GM12875 (cell line): ENCODE results near the gene VPS8.

Experiments used
- H3K4me3 ChIP-seq: one replicate; pipeline ENCODE4 v1.5.1; 2011; ENCODE audit warnings: low read depth, low read length, control low read depth
- TF ChIP-seq, protein P1 (sequence below): IDR thresholded peaks from 2 replicates; pipeline ENCODE4 v1.5.1; 2011; ENCODE audit warnings: low read depth, mild to moderate bottlenecking, control low read depth, inconsistent platforms, low read length, moderate library complexity, borderline replicate concordance; ENCODE audit not compliant: insufficient read depth

Gene VPS8

DNA sequence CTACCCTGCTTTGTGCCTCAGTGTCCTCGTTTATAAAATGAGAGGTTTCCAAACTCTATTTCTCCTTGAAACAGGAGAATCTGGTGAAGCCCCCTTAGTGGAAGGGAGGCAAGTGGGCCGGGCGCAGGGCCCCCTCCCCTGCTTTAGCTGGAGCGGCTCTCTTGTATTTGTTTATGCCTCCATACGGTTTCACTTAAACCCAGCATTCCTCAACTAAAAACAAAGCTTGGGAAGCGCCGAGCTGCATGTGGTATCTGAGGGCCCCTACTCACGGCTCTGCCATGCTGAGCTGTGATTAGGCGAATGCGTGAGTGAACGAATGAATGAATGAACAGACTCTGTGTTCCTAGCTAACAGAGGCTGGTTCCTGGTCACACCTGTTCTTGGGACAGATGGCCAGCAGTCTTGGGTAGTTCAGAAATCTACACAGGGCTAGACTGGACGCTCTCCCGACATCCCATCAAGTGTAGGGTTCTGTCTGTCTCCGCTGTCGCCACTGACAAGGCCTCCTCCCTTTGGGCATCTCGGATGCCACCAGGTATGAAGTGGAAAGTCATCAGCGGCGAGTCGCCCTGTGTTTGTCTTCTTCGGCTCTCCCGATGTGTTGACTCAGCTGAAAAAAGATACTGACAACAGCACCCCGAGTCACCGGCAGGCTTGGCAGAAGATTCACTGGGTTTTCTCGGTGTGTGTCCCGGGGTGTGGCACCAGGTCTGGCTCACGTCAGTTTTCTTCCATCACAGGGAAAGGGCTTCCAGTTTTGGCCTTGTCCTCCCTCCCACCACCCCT is 42.4 kb upstream of the VPS8 start:
- H3K4me3 ChIP-seq = no peak overlapping the region
- TF ChIP-seq, protein P1, sequence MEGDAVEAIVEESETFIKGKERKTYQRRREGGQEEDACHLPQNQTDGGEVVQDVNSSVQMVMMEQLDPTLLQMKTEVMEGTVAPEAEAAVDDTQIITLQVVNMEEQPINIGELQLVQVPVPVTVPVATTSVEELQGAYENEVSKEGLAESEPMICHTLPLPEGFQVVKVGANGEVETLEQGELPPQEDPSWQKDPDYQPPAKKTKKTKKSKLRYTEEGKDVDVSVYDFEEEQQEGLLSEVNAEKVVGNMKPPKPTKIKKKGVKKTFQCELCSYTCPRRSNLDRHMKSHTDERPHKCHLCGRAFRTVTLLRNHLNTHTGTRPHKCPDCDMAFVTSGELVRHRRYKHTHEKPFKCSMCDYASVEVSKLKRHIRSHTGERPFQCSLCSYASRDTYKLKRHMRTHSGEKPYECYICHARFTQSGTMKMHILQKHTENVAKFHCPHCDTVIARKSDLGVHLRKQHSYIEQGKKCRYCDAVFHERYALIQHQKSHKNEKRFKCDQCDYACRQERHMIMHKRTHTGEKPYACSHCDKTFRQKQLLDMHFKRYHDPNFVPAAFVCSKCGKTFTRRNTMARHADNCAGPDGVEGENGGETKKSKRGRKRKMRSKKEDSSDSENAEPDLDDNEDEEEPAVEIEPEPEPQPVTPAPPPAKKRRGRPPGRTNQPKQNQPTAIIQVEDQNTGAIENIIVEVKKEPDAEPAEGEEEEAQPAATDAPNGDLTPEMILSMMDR = no peak

GRCh38 chr3:184770541-184770940 is 41.4 kb upstream of the VPS8 start:
- no peak overlapping the region for H3K4me3 ChIP-seq
- TF ChIP-seq, protein P1 = no peak

DNA sequence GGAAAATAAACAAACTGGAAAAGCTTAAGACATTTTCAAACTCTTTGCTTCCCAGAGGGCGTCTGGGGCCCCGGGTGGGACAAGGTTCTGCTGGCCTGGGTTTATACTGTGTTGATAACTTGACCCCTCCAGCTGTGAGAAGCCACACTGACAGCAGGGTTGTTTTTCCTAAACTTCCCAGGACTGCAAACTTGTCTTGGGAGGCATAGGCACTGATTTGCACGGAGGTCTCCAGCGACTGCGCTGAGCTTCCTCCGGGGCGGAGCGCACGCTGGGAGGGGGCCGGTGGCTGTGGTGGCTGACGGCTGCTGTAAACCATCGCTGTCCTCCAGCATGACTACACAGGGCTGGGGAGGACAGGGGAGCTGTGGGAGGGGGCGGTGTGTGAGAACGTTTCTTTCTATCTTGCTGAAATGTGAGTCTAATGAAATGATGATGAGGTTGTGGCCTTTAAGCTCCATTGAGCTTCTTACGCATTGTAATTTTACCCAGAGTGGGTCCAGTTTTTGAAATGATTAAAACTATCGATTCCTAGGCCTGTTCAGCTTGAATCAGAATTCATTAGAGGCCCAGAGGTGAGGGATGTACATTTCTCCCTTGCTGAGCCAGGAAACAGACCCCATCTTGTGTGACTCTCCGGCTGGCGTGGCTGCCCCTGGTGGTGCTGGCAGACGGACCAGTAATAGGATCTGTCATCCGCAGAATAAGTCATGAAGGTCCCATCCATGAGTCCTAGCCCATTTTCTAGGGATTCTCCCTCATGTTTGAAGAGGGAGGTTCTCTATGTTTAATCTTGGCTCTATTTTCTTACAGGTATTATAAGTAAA is 40.5 kb upstream of the VPS8 start:
- H3K4me3 ChIP-seq = no peak overlapping the region
- TF ChIP-seq, protein P1 = no peak

GRCh38 chr3:184772667-184773272 is 39.2 kb upstream of the VPS8 start:
- TF ChIP-seq, protein P1 = no peak
- H3K4me3 ChIP-seq = no peak overlapping the region

- TF ChIP-seq, protein P1 = no peak
- no peak overlapping the region for H3K4me3 ChIP-seq
Measured at GRCh38 chr3:184773283-184774186, 38.4 kb upstream of the VPS8 start.

DNA sequence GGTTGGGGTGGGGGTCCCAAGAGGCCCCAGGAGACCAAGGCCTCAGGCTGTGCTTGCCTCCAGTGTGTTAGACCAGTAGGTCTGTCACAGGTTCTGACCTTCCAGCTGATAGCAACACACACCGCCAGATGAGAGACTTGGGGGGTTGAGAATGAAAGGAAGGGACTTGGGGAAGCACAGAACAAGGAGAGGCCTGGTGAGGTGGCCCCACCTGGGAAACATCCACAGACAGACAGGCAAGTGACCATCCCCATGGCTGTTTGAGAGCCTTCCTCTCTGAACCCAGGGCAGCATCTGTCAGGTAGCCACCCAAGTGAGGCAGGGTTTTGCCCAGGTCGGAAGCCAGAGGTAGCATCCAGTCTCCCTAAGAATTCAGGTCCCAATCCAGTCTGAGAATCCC is 35.0 kb upstream of the VPS8 start:
- no peak overlapping the region for H3K4me3 ChIP-seq
- TF ChIP-seq, protein P1 = no peak
